SK-N-SH (cell line): ENCODE results near the gene DNAJC16. TPM values are rescaled to one million over a fixed set of nuclear protein-coding genes. Genes with fewer than 3 reads are reported as not detected.

Experiments
- CTCF ChIA-PET: fragments of 300-600, 350-600 bp; formaldehyde crosslinking; extraction: SDS; loops from one replicate; lab custom pipeline; 2021; lab: Yijun Ruan, JAX
- POLR2A ChIA-PET: fragments of 350-600 bp; sonication (Branson Sonifier 250); formaldehyde crosslinking; extraction: SDS; loops from one replicate; lab custom pipeline; 2020; ENCODE audit warnings: antibody characterized with exemption, inconsistent platforms; lab: Yijun Ruan, JAX
- DNase-seq: peaks from one replicate; pipeline ENCODE4 v3.0.0; 2012
- H2AFZ ChIP-seq: fragments of 200-600 bp; sonication (generic); 2 replicates; pipeline ENCODE4 v1.8.1; 2016; ENCODE audit warnings: antibody characterized with exemption, mild to moderate bottlenecking, low read depth
- H3F3A ChIP-seq: fragments of 200-600 bp; sonication (generic); replicated peaks from 2 replicates; pipeline ENCODE3; 2016; ENCODE audit warnings: antibody characterized with exemption, mild to moderate bottlenecking; ENCODE audit not compliant: insufficient read depth
- H3K27ac ChIP-seq, 2 experiments: fragments of 200-500 bp in 1 of 2; fragments of 200-600 bp in 1 of 2; sonication (Bioruptor generic) in 1 of 2; sonication (generic), shearing (Covaris generic) in 1 of 2; 2 replicates each; pipeline versions ENCODE4 v1.5.1 to v1.6.1; 2014 to 2016; ENCODE audit warnings: low read depth in 2 of 2, inconsistent platforms in 1 of 2, low read length in 1 of 2, mild to moderate bottlenecking in 1 of 2, mixed read lengths in 1 of 2
- H3K27me3 ChIP-seq: fragments of 200-600 bp; sonication (generic), shearing (Covaris generic); 2 replicates; pipeline ENCODE4 v1.6.1; 2016; ENCODE audit warnings: mixed run types; ENCODE audit not compliant: insufficient read depth
- H3K36me3 ChIP-seq, 2 experiments: fragments of 200-500 bp in 1 of 2; fragments of 200-600 bp in 1 of 2; sonication (Bioruptor generic) in 1 of 2; sonication (generic) in 1 of 2; replicated peaks in 1 of 2; 2 replicates each; pipeline versions ENCODE3 to v1.5.1; 2014 to 2016; ENCODE audit warnings: low read length in 1 of 2, mild to moderate bottlenecking in 1 of 2; ENCODE audit not compliant: insufficient read depth in 2 of 2, control insufficient read depth in 1 of 2
- H3K4me1 ChIP-seq, 2 experiments: fragments of 200-500 bp in 1 of 2; fragments of 200-600 bp in 1 of 2; sonication (Bioruptor generic) in 1 of 2; sonication (generic), shearing (Covaris generic) in 1 of 2; 2 replicates each; pipeline versions ENCODE4 v1.5.1 to v1.6.1; 2014 to 2016; ENCODE audit warnings: low read depth in 1 of 2, low read length in 1 of 2, mixed run types in 1 of 2; ENCODE audit not compliant: insufficient read depth in 2 of 2, control insufficient read depth in 1 of 2
- H3K4me2 ChIP-seq: fragments of 200-600 bp; sonication (generic), shearing (Covaris generic); 2 replicates; pipeline ENCODE4 v1.6.1; 2017; ENCODE audit warnings: mixed run types
- H3K4me3 ChIP-seq, 2 experiments: fragments of 200-500 bp in 1 of 2; fragments of 200-600 bp in 1 of 2; sonication (Bioruptor generic) in 1 of 2; sonication (generic), shearing (Covaris generic) in 1 of 2; 2 replicates each; pipeline versions ENCODE4 v1.5.1 to v1.8.1; 2014 to 2016; ENCODE audit warnings: low read depth in 2 of 2, inconsistent platforms in 1 of 2, low read length in 1 of 2, mild to moderate bottlenecking in 1 of 2, mixed read lengths in 1 of 2, moderate library complexity in 1 of 2
- H3K79me2 ChIP-seq: fragments of 200-600 bp; sonication (generic); 2 replicates; pipeline ENCODE4 v1.8.1; 2017; ENCODE audit warnings: mild to moderate bottlenecking; ENCODE audit not compliant: insufficient read depth
- H3K9ac ChIP-seq: fragments of 200-600 bp; sonication (generic); 2 replicates; pipeline ENCODE4 v1.6.1; 2017; ENCODE audit warnings: mixed run types
- H3K9me2 ChIP-seq: fragments of 200-600 bp; sonication (generic); 2 replicates; pipeline ENCODE4 v1.6.1; 2017; ENCODE audit warnings: mixed run types
- H3K9me3 ChIP-seq: fragments of 200-600 bp; sonication (generic); 2 replicates; pipeline ENCODE4 v1.6.1; 2017; ENCODE audit warnings: mixed run types, mild to moderate bottlenecking, moderate library complexity
- H4K20me1 ChIP-seq: fragments of 200-600 bp; sonication (generic); 2 replicates; pipeline ENCODE4 v1.6.1; 2017; ENCODE audit warnings: mild to moderate bottlenecking, mixed run types; ENCODE audit not compliant: insufficient read depth
- CHD2 ChIP-seq: fragments of 150-350 bp; IDR thresholded peaks from 2 replicates; pipeline ENCODE4 v1.6.1; 2018; ENCODE audit warnings: low read length; ENCODE audit not compliant: partially characterized antibody
- CTCF ChIP-seq: fragments of 200-600 bp; sonication (generic); IDR thresholded peaks from 2 replicates; pipeline ENCODE4 v1.6.1; 2017; ENCODE audit warnings: antibody characterized with exemption, mild to moderate bottlenecking, moderate library complexity
- ELF1 ChIP-seq: IDR thresholded peaks from 2 replicates; pipeline ENCODE4 v1.4.0; 2012
- EZH2phosphoT487 ChIP-seq: fragments of 200-600 bp; sonication (generic); IDR thresholded peaks from 2 replicates; pipeline ENCODE4 v1.6.1; 2017; ENCODE audit warnings: low read depth, mixed run types, mild to moderate bottlenecking, antibody characterized with exemption, moderate library complexity, borderline replicate concordance
- FOXJ3 ChIP-seq: sonication (generic); formaldehyde crosslinking; IDR thresholded peaks from 2 replicates; pipeline ENCODE4 v1.5.1; 2020; ENCODE audit warnings: mild to moderate bottlenecking, missing genetic modification reagents
- MEF2A ChIP-seq: IDR thresholded peaks from 2 replicates; pipeline ENCODE4 v1.4.0; 2012; ENCODE audit warnings: low read depth, borderline replicate concordance
- NRF1 ChIP-seq: IDR thresholded peaks from 2 replicates; pipeline ENCODE4 v1.6.1; 2012; ENCODE audit warnings: low read depth, mild to moderate bottlenecking, low read length
- RFX5 ChIP-seq: IDR thresholded peaks from 2 replicates; pipeline ENCODE4 v1.6.1; 2012; ENCODE audit warnings: mild to moderate bottlenecking, improper control_type of control experiment, low read length
- RXRA ChIP-seq: IDR thresholded peaks from 2 replicates; pipeline ENCODE4 v1.4.0; 2012; ENCODE audit warnings: low read depth, mild to moderate bottlenecking, borderline replicate concordance
- TAF1 ChIP-seq: IDR thresholded peaks from 2 replicates; pipeline ENCODE4 v1.6.1; 2012; ENCODE audit warnings: low read depth, mild to moderate bottlenecking, low read length, moderate library complexity, borderline replicate concordance
- USF1 ChIP-seq: IDR thresholded peaks from 2 replicates; pipeline ENCODE4 v1.4.0; 2012; ENCODE audit warnings: low read depth, borderline replicate concordance
- YY1 ChIP-seq: IDR thresholded peaks from 2 replicates; pipeline ENCODE4 v1.4.0; 2012; ENCODE audit warnings: low read depth, mild to moderate bottlenecking
- WGBS: methylation state at CpG from one replicate; pipeline ENCODE4 v1.1.6; 2017; ENCODE audit warnings: low lambda C conversion rate; 5-methylcytosine and 5-hydroxymethylcytosine counted together
- polyA plus RNA-seq, 3 experiments: library from polyadenylated mRNA; depleted of rRNA; stranded (reverse); fragments of >200 nt; gene quantifications; 2 replicates each; pipeline ENCODE4 v1.2.3, GENCODE V29; 2012

The DNAJC16 gene
- polyA plus RNA-seq, 1 of the 3 experiments (the other 2 are of a cell fraction), result 8.4 TPM

GRCh38 chr1:15605398-15606383, 79.0 kb downstream of the DNAJC16 start:
- H3K27ac ChIP-seq, result no peak overlapping the region
- H4K20me1 ChIP-seq, result no peaks in the 10 kb centered on the region
- peaks cover 3 to 4% of the 10 kb centered on the region in 2 experiments; a peak in 2 of 4 replicates for H3K4me1 ChIP-seq
- H3F3A ChIP-seq, result peaks cover 3% of the 10 kb centered on the region
- H3K36me3 ChIP-seq, result no peaks in the 10 kb centered on the region
- H3K9ac ChIP-seq, result no peak overlapping the region
- ChIA-PET CTCF (interaction anchor here (0.7 to 1.2 kb wide), 2 partner anchors 10 to 11 kb away, joined by 3 read pairs; no protein-coding TSS in a partner anchor), POLR2A (no interaction called here)
- WGBS, result 82% methylated on average over 11 of the region's 11 CpGs
- no peak for DNase-seq
- TF ChIP-seq RXRA, result no peak
- TF ChIP-seq FOXJ3 (CRISPR knock-in tag), result no peak
- no peak for TF ChIP-seq CTCF
- TF ChIP-seq TAF1, result no peak
- no peak for TF ChIP-seq USF1
- TF ChIP-seq CHD2, result no peak
- no peak for TF ChIP-seq YY1
- no peak for TF ChIP-seq RFX5
- no peak for TF ChIP-seq NRF1
- TF ChIP-seq MEF2A, result no peak
- no peaks in the 10 kb centered on the region; the same call in 1 of the 2 replicates for H3K79me2 ChIP-seq
- H3K9me2 ChIP-seq, result no peaks in the 10 kb centered on the region
- H3K4me3 ChIP-seq, result no peak overlapping the region
- H3K27me3 ChIP-seq, result no peaks in the 10 kb centered on the region
- H3K9me3 ChIP-seq, result no peaks in the 10 kb centered on the region
- no peak overlapping the region for H2AFZ ChIP-seq
- no peak overlapping the region for H3K4me2 ChIP-seq

GRCh38 chr1:15609631-15610030, 83.0 kb downstream of the DNAJC16 start:
- no peak overlapping the region for H3K27ac ChIP-seq
- H3F3A ChIP-seq, result no peaks in the 10 kb centered on the region
- ChIA-PET CTCF (no interaction called here), POLR2A (no interaction called here)
- DNase-seq, result no peak
- 97% methylated on average over 7 of the region's 7 CpGs for WGBS
- no peaks in the 10 kb centered on the region for H3K4me1 ChIP-seq
- H3K36me3 ChIP-seq, result no peaks in the 10 kb centered on the region
- no peaks in the 10 kb centered on the region for H3K9me2 ChIP-seq
- H4K20me1 ChIP-seq, result no peaks in the 10 kb centered on the region
- no peaks in the 10 kb centered on the region for H3K27me3 ChIP-seq
- H3K4me2 ChIP-seq, result no peak overlapping the region
- no peaks in the 10 kb centered on the region for H3K79me2 ChIP-seq
- no peak overlapping the region for H2AFZ ChIP-seq
- TF ChIP-seq EZH2phosphoT487 (no peak), ELF1 (no peak)
- no peak overlapping the region for H3K9ac ChIP-seq
- no peak overlapping the region for H3K4me3 ChIP-seq
- H3K9me3 ChIP-seq, result no peaks in the 10 kb centered on the region
